Measurements from ENCODE around the gene IL3RA.
"Not testable (repeated sequence)": the region's sequence is repeated elsewhere in the genome, so short reads cannot be mapped to it uniquely, and the experiment has no call there.

Gene IL3RA

GRCh38 chrX:1397001-1397400, 60.4 kb downstream of the IL3RA start:
- H3K36me3 ChIP-seq (ENCODE audit: insufficient read depth, low read length) = peaks cover 7% of the 10 kb centered on the region
- H3K9me3 ChIP-seq (ENCODE audit: low read length) = no peaks in the 10 kb centered on the region
- no peak overlapping the region for H3K4me3 ChIP-seq (ENCODE audit: low read depth in 1 of 2, low read length in 2 of 2)
- H3K9ac ChIP-seq (ENCODE audit: low read length) = no peak overlapping the region
- H3K27ac ChIP-seq (ENCODE audit: low read depth, low read length) = no peak overlapping the region
- H3K4me1 ChIP-seq (ENCODE audit: insufficient read depth, low read length) = peaks cover 16% of the 10 kb centered on the region
- no peaks in the 10 kb centered on the region for H3K27me3 ChIP-seq (ENCODE audit: control insufficient read depth in 1 of 2, insufficient read depth in 2 of 2, low read length in 2 of 2)

GRCh38 chrX:1397441-1398270, 61.1 kb downstream of the IL3RA start:
- H3K27ac ChIP-seq (ENCODE audit: low read depth, low read length) = no peak overlapping the region
- H3K9ac ChIP-seq (ENCODE audit: low read length) = no peak overlapping the region
- no peaks in the 10 kb centered on the region for H3K9me3 ChIP-seq (ENCODE audit: low read length)
- no peaks in the 10 kb centered on the region for H3K27me3 ChIP-seq (ENCODE audit: control insufficient read depth in 1 of 2, insufficient read depth in 2 of 2, low read length in 2 of 2)
- H3K36me3 ChIP-seq (ENCODE audit: insufficient read depth, low read length) = peaks cover 7% of the 10 kb centered on the region
- no peak overlapping the region for H3K4me3 ChIP-seq (ENCODE audit: low read depth in 1 of 2, low read length in 2 of 2)
- peaks cover 16% of the 10 kb centered on the region for H3K4me1 ChIP-seq (ENCODE audit: insufficient read depth, low read length)

- Histone ChIP-seq H3K36me3 (ENCODE audit: insufficient read depth, low read length) (peaks cover 15% of the 10 kb centered on the region), H3K27ac (ENCODE audit: low read depth, low read length) (no peak overlapping the region), H3K4me1 (ENCODE audit: insufficient read depth, low read length) (peaks cover 10% of the 10 kb centered on the region), H3K27me3 (ENCODE audit: control insufficient read depth in 1 of 2, insufficient read depth in 2 of 2, low read length in 2 of 2) (no peaks in the 10 kb centered on the region), H3K9ac (ENCODE audit: low read length) (no peak overlapping the region), H3K9me3 (ENCODE audit: low read length) (no peaks in the 10 kb centered on the region), H3K4me3 (ENCODE audit: low read depth in 1 of 2, low read length in 2 of 2) (no peak overlapping the region)
Observed at GRCh38 chrX:1398431-1399340, 62.1 kb downstream of the IL3RA start.

DNA sequence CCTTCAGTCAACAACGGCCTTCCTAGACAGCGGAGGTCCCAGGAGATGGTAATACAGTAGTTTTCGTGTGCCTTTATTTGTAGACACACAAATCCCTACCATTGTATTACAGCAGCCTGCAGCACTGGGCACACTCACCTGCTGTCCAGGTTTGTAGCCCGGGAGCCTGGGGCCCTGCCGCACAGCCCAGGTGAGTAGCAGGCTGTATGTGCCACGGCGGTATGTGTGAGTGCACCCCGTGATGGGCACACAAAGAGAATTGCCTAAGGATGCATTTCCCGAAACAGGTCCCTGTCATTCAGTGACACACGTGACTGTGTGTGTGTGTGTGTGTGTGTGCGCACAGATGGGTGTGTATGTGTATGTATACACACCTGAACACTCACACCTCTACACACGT, 63.5 kb downstream of the IL3RA start:
- Histone ChIP-seq H3K4me1 (ENCODE audit: insufficient read depth, low read length) (no peaks in the 10 kb centered on the region), H3K27ac (ENCODE audit: low read depth, low read length) (no peak overlapping the region), H3K27me3 (ENCODE audit: control insufficient read depth in 1 of 2, insufficient read depth in 2 of 2, low read length in 2 of 2) (no peaks in the 10 kb centered on the region), H3K9ac (ENCODE audit: low read length) (no peak overlapping the region), H3K4me3 (ENCODE audit: low read depth in 1 of 2, low read length in 2 of 2) (no peak overlapping the region), H3K36me3 (ENCODE audit: insufficient read depth, low read length) (peaks cover 28% of the 10 kb centered on the region), H3K9me3 (ENCODE audit: low read length) (no peaks in the 10 kb centered on the region)

- peaks cover 36% of the 10 kb centered on the region for H3K36me3 ChIP-seq (ENCODE audit: insufficient read depth, low read length)
- H3K9ac ChIP-seq (ENCODE audit: low read length) = no peak overlapping the region
- no peaks in the 10 kb centered on the region for H3K4me1 ChIP-seq (ENCODE audit: insufficient read depth, low read length)
- no peaks in the 10 kb centered on the region for H3K27me3 ChIP-seq (ENCODE audit: control insufficient read depth in 1 of 2, insufficient read depth in 2 of 2, low read length in 2 of 2)
- no peaks in the 10 kb centered on the region for H3K9me3 ChIP-seq (ENCODE audit: low read length)
- no peak overlapping the region for H3K4me3 ChIP-seq (ENCODE audit: low read depth in 1 of 2, low read length in 2 of 2)
- H3K27ac ChIP-seq (ENCODE audit: low read depth, low read length) = no peak overlapping the region
Observed at GRCh38 chrX:1400742-1401471, 64.3 kb downstream of the IL3RA start.

GRCh38 chrX:1401611-1402430, 65.2 kb downstream of the IL3RA start:
- Histone ChIP-seq H3K9me3 (ENCODE audit: low read length) (no peaks in the 10 kb centered on the region), H3K4me3 (ENCODE audit: low read depth in 1 of 2, low read length in 2 of 2) (no peak overlapping the region), H3K27me3 (ENCODE audit: control insufficient read depth in 1 of 2, insufficient read depth in 2 of 2, low read length in 2 of 2) (no peaks in the 10 kb centered on the region), H3K9ac (ENCODE audit: low read length) (no peak overlapping the region), H3K27ac (ENCODE audit: low read depth, low read length) (no peak overlapping the region), H3K4me1 (ENCODE audit: insufficient read depth, low read length) (no peaks in the 10 kb centered on the region), H3K36me3 (ENCODE audit: insufficient read depth, low read length) (peaks cover 45% of the 10 kb centered on the region)

GRCh38 chrX:1403228-1403627, 66.6 kb downstream of the IL3RA start:
- no peaks in the 10 kb centered on the region for H3K27me3 ChIP-seq (ENCODE audit: control insufficient read depth in 1 of 2, insufficient read depth in 2 of 2, low read length in 2 of 2)
- peaks cover 57% of the 10 kb centered on the region for H3K36me3 ChIP-seq (ENCODE audit: insufficient read depth, low read length)
- no peak overlapping the region for H3K4me3 ChIP-seq (ENCODE audit: low read depth in 1 of 2, low read length in 2 of 2)
- H3K9ac ChIP-seq (ENCODE audit: low read length) = no peak overlapping the region
- no peaks in the 10 kb centered on the region for H3K4me1 ChIP-seq (ENCODE audit: insufficient read depth, low read length)
- H3K9me3 ChIP-seq (ENCODE audit: low read length) = no peaks in the 10 kb centered on the region
- H3K27ac ChIP-seq (ENCODE audit: low read depth, low read length) = no peak overlapping the region

GRCh38 chrX:1403867-1404266, 67.3 kb downstream of the IL3RA start:
- not testable (repeated sequence) for H3K27me3 ChIP-seq (ENCODE audit: control insufficient read depth in 1 of 2, insufficient read depth in 2 of 2, low read length in 2 of 2); H3K9ac ChIP-seq (ENCODE audit: low read length); H3K9me3 ChIP-seq (ENCODE audit: low read length); H3K4me1 ChIP-seq (ENCODE audit: insufficient read depth, low read length); H3K4me3 ChIP-seq (ENCODE audit: low read depth in 1 of 2, low read length in 2 of 2); H3K27ac ChIP-seq (ENCODE audit: low read depth, low read length)
- peaks cover 57% of the 10 kb centered on the region for H3K36me3 ChIP-seq (ENCODE audit: insufficient read depth, low read length)

GRCh38 chrX:1405769-1406168, 69.2 kb downstream of the IL3RA start:
- H3K9ac ChIP-seq (ENCODE audit: low read length); H3K4me3 ChIP-seq (ENCODE audit: low read depth in 1 of 2, low read length in 2 of 2); H3K27ac ChIP-seq (ENCODE audit: low read depth, low read length); H3K9me3 ChIP-seq (ENCODE audit: low read length); H3K27me3 ChIP-seq (ENCODE audit: control insufficient read depth in 1 of 2, insufficient read depth in 2 of 2, low read length in 2 of 2); H3K4me1 ChIP-seq (ENCODE audit: insufficient read depth, low read length): not testable (repeated sequence)
- H3K36me3 ChIP-seq (ENCODE audit: insufficient read depth, low read length) = peaks cover 57% of the 10 kb centered on the region

- no peaks in the 10 kb centered on the region for H3K4me1 ChIP-seq (ENCODE audit: insufficient read depth, low read length)
- no peaks in the 10 kb centered on the region for H3K27me3 ChIP-seq (ENCODE audit: control insufficient read depth in 1 of 2, insufficient read depth in 2 of 2, low read length in 2 of 2)
- H3K4me3 ChIP-seq (ENCODE audit: low read depth in 1 of 2, low read length in 2 of 2) = no peak overlapping the region
- H3K27ac ChIP-seq (ENCODE audit: low read depth, low read length) = no peak overlapping the region
- peaks cover 50% of the 10 kb centered on the region for H3K36me3 ChIP-seq (ENCODE audit: insufficient read depth, low read length)
- no peak overlapping the region for H3K9ac ChIP-seq (ENCODE audit: low read length)
- no peaks in the 10 kb centered on the region for H3K9me3 ChIP-seq (ENCODE audit: low read length)
Observed at GRCh38 chrX:1407035-1407434, 70.5 kb downstream of the IL3RA start.

All from muscle layer of colon (tissue), 2 donors.